ENCODE data around the gene PCID2. TPM values are rescaled to one million over a fixed set of nuclear protein-coding genes. Genes with fewer than 3 reads are reported as not detected.

Gene PCID2
- polyA plus RNA-seq, 1 donor from 2014 or later: 81.3 TPM

DNA sequence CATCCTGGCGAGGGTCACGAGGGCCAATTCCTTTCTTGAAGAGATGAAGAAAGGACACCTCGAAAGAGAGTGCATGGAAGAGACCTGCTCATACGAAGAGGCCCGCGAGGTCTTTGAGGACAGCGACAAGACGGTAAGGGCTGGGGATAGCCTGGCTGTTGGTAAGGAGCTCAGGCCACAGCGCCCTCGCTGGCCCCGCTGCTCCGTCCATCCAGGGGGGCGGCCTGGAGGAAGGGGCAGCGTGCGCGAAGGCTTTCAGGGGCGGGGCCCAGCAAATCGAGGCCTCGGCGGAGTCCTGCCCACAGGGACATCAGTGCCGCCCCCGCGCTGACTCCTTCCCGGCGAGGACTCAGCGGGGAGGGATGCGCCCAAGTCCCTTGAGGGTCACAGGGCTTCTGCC is 79.0 kb downstream of the PCID2 start:
- Histone ChIP-seq H3K27ac (ENCODE audit: low read length) (no peak overlapping the region), H4K20me1 (ENCODE audit: insufficient read depth) (no peaks in the 10 kb centered on the region), H3K79me2 (replicated peaks; ENCODE audit: insufficient read depth, low read length) (no peaks in the 10 kb centered on the region), H3K36me3 (ENCODE audit: insufficient read depth, low read length) (no peaks in the 10 kb centered on the region), H3K27me3 (ENCODE audit: insufficient read depth, low read depth, low read length) (no peaks in the 10 kb centered on the region), H3K4me2 (ENCODE audit: low read length) (no peak overlapping the region), H3K4me3 (ENCODE audit: low read length) (no peak overlapping the region), H3K9me2 (ENCODE audit: insufficient read depth, low read length) (no peaks in the 10 kb centered on the region), H3F3A (ENCODE audit: insufficient read depth, low read length, poor library complexity, severe bottlenecking) (no peaks in the 10 kb centered on the region), H2AFZ (ENCODE audit: low read depth, low read length) (no peak overlapping the region), H3K9me3 (ENCODE audit: low read length) (no peaks in the 10 kb centered on the region), H3K9ac (ENCODE audit: low read length) (no peak overlapping the region)
- TF ChIP-seq TAF1 (IDR thresholded peaks at IDR 0.05; ENCODE audit: low read depth) (no peak), EP300 (conservative IDR thresholded peaks at IDR 0.05; ENCODE audit: poor library complexity, severe bottlenecking) (no peak), EZH2 (IDR thresholded peaks at IDR 0.05; ENCODE audit: borderline replicate concordance, insufficient read depth, low read length, poor library complexity, severe bottlenecking) (no peak), SMC3 (conservative IDR thresholded peaks at IDR 0.05; ENCODE audit: poor library complexity) (no peak), RAD21 (conservative IDR thresholded peaks at IDR 0.05) (no peak), POLR2AphosphoS5 (IDR thresholded peaks at IDR 0.05) (no peak), MXI1 (conservative IDR thresholded peaks at IDR 0.05; ENCODE audit: poor library complexity, severe bottlenecking) (no peak)
- TF ChIP-seq, protein P1, sequence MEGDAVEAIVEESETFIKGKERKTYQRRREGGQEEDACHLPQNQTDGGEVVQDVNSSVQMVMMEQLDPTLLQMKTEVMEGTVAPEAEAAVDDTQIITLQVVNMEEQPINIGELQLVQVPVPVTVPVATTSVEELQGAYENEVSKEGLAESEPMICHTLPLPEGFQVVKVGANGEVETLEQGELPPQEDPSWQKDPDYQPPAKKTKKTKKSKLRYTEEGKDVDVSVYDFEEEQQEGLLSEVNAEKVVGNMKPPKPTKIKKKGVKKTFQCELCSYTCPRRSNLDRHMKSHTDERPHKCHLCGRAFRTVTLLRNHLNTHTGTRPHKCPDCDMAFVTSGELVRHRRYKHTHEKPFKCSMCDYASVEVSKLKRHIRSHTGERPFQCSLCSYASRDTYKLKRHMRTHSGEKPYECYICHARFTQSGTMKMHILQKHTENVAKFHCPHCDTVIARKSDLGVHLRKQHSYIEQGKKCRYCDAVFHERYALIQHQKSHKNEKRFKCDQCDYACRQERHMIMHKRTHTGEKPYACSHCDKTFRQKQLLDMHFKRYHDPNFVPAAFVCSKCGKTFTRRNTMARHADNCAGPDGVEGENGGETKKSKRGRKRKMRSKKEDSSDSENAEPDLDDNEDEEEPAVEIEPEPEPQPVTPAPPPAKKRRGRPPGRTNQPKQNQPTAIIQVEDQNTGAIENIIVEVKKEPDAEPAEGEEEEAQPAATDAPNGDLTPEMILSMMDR (IDR thresholded peaks at IDR 0.05; ENCODE audit: poor library complexity, severe bottlenecking): no peak
- TF ChIP-seq, protein P2, sequence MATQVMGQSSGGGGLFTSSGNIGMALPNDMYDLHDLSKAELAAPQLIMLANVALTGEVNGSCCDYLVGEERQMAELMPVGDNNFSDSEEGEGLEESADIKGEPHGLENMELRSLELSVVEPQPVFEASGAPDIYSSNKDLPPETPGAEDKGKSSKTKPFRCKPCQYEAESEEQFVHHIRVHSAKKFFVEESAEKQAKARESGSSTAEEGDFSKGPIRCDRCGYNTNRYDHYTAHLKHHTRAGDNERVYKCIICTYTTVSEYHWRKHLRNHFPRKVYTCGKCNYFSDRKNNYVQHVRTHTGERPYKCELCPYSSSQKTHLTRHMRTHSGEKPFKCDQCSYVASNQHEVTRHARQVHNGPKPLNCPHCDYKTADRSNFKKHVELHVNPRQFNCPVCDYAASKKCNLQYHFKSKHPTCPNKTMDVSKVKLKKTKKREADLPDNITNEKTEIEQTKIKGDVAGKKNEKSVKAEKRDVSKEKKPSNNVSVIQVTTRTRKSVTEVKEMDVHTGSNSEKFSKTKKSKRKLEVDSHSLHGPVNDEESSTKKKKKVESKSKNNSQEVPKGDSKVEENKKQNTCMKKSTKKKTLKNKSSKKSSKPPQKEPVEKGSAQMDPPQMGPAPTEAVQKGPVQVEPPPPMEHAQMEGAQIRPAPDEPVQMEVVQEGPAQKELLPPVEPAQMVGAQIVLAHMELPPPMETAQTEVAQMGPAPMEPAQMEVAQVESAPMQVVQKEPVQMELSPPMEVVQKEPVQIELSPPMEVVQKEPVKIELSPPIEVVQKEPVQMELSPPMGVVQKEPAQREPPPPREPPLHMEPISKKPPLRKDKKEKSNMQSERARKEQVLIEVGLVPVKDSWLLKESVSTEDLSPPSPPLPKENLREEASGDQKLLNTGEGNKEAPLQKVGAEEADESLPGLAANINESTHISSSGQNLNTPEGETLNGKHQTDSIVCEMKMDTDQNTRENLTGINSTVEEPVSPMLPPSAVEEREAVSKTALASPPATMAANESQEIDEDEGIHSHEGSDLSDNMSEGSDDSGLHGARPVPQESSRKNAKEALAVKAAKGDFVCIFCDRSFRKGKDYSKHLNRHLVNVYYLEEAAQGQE (IDR thresholded peaks at IDR 0.05; ENCODE audit: borderline replicate concordance): no peak

Small RNA genes within 50 kb of the gene (small RNA-seq; reads per million reads assigned to genes)
- gene AL137002.1: 0 reads per million in 3 experiments

Other genes with a start within 250 kb of the PCID2 start
- gene MCF2L, start 239.5 kb downstream of the PCID2 start, polyA plus RNA-seq: 88.0 and 95.2 TPM in 2 replicates
- 0.32 and 0.40 TPM in 2 replicates for gene F7, start 102.9 kb downstream of the PCID2 start, polyA plus RNA-seq
- not detected in 2 replicates for gene F10, start 85.9 kb downstream of the PCID2 start, polyA plus RNA-seq
- not detected in 2 replicates for gene PROZ, start 50.0 kb downstream of the PCID2 start, polyA plus RNA-seq
- gene CUL4A, start 944 bp upstream of the PCID2 start, polyA plus RNA-seq: 69.9 and 85.1 TPM in 2 replicates
- 56.7 and 69.7 TPM in 2 replicates for gene LAMP1, start 88.6 kb upstream of the PCID2 start, polyA plus RNA-seq
- gene GRTP1, start 155.5 kb upstream of the PCID2 start, polyA plus RNA-seq: 1.8 TPM in 1 of 2 replicates, not detected in the other
- gene ADPRHL1, start 244.8 kb upstream of the PCID2 start, polyA plus RNA-seq: 1.1 and 3.2 TPM in 2 replicates